Esophagus muscularis mucosa (tissue), 4 donors: ENCODE data around the gene EBF3. TPM values are rescaled to one million over a fixed set of nuclear protein-coding genes. Genes with fewer than 3 reads are reported as not detected.

Experiments used
- DNase-seq: peaks from one replicate; pipeline ENCODE4 v3.0.0-alpha.2; 2017; ENCODE audit errors: extremely low spot score
- H3K27ac ChIP-seq, 4 donors: fragments of 200-600 bp; sonication (generic); replicated peaks in 1 of 4; 1 replicate in 3 of 4; 2 replicates in 1 of 4; pipeline ENCODE4 v1.5.1; 2016 to 2019; ENCODE audit warnings: mild to moderate bottlenecking in 1 of 4
- H3K27me3 ChIP-seq, 4 donors: fragments of 200-600 bp; sonication (generic); one replicate each; pipeline versions ENCODE4 v1.5.1 to v1.6.0; 2016 to 2019
- H3K36me3 ChIP-seq, 4 donors: fragments of 200-600 bp; sonication (generic); one replicate each; pipeline ENCODE4 v1.5.1; 2016 to 2019
- H3K4me1 ChIP-seq, 4 donors: fragments of 200-600 bp; sonication (generic); one replicate each; pipeline ENCODE4 v1.5.1; 2016 to 2019
- H3K4me3 ChIP-seq, 4 donors: fragments of 200-600 bp; sonication (generic); 1 replicate in 2 of 4; 2 replicates in 2 of 4; pipeline ENCODE4 v1.5.1; 2016 to 2019; ENCODE audit warnings: mild to moderate bottlenecking in 4 of 4, moderate library complexity in 1 of 4
- H3K9me3 ChIP-seq, 4 donors: fragments of 200-600 bp; sonication (generic); 1 replicate in 3 of 4; 2 replicates in 1 of 4; pipeline ENCODE4 v1.5.1; 2016 to 2019
- EP300 ChIP-seq: sonication (generic); formaldehyde crosslinking; IDR thresholded peaks from one replicate; pipeline ENCODE4 v1.6.1; 2017; ENCODE audit warnings: antibody characterized with exemption
- POLR2A ChIP-seq: fragments of 450-650 bp; IDR thresholded peaks from one replicate; pipeline ENCODE4 v1.6.1; 2017; ENCODE audit warnings: antibody characterized with exemption, moderate library complexity, mild to moderate bottlenecking, low read depth
- POLR2AphosphoS5 ChIP-seq, 2 donors: sonication (generic); formaldehyde crosslinking; IDR thresholded peaks; one replicate each; pipeline ENCODE4 v1.6.1; 2017; ENCODE audit warnings: antibody characterized with exemption in 2 of 2
- WGBS: methylation state at CpG from one replicate; pipeline ENCODE4 v1.1.5; 2018; 5-methylcytosine and 5-hydroxymethylcytosine counted together
- intact Hi-C: fragments of 100-400 bp; cut with DNase I; formaldehyde crosslinking; loops from one replicate; pipeline ENCODE4 v1.15.1; 2023
- total RNA-seq, 4 donors: library from RNA; depleted of rRNA; stranded (reverse); fragments of >200 nt; gene quantifications; one replicate each; pipeline versions ENCODE4 v1.1.0 to v1.2.1, GENCODE V29; 2016
- TF ChIP-seq, protein P1 (sequence below), 3 experiments: fragments of 200-600 bp in 2 of 3; fragments of 450-650 bp in 1 of 3; sonication (generic) in 2 of 3; IDR thresholded peaks; one replicate each; pipeline ENCODE4 v1.5.1; 2017 to 2019; ENCODE audit warnings: antibody characterized with exemption in 3 of 3, mild to moderate bottlenecking in 2 of 3, moderate library complexity in 1 of 3

EBF3 gene
- total RNA-seq, 4 donors from 2014 or later: 2.9 to 7.3 (median 5.2) TPM

DNA sequence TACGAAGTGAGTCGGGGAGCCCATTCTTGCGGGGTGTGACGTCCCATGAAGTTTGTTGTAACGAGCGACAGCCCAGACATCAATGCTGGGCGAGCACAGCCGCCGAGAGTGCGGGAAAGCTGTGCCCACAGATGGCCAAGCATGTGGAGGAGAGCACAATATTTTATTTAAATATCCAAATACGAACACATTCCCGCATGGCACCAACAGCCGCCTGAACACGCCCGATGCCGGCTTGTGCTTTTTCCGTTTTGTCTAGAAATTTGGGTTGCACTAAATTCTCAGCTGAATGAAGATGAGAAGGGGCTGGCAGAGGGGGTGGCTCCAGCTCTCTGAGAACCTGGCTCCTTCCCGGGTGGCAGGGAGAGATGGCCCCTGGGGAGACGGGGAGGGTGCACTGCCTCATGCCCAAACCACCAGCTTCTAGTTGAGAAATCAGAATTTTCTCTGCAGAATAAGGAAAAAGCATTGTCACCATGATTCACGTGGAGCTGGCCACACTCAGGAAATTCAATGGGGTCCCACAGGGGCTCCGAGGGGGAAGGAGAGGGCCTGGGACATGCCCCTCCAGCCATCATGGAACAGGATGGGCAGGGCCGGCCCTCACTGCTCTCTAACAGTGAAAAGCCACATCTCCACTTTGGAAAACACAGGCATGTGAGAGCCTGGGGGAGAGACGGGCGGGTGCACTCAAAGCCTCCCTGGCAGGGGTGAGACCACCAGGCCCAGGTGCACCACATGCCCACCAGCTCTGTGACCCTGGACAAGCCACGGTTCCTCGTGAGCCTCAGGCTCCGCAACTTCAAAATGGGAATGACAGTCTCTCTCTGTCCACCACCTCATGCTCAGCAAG, 48.3 kb downstream of the EBF3 start:
- no peak overlapping the region for H3K27ac ChIP-seq

DNA sequence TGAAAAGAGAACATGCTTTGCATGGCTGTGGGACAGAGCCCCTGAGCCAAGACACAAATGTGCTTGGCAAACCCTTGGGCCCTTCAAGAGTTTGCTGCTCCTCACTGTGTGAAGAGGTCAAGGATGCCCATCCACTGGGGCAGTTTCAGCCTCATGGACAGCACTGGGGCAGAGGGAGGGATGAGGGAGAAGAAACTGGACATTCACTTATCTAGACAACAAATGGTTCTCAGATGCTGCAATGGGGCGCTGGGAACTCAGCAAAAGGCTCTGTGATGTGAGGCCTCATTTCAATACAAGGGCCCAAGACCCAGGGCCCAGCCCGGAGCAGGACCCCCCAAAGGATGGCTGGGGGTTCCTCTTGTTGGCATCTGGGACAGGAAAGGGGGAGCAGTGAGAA, 49.1 kb downstream of the EBF3 start:
- Histone ChIP-seq H3K4me1 (no peaks in the 10 kb centered on the region), H3K27me3 (peaks cover 0 to 7% (median 0%) of the 10 kb centered on the region in 4 donors), H3K36me3 (no peaks in the 10 kb centered on the region), H3K9me3 (no peaks in the 10 kb centered on the region), H3K27ac (no peak overlapping the region), H3K4me3 (no peak overlapping the region)
- 95% methylated on average over 2 of the region's 2 CpGs for WGBS
- intact Hi-C loops: no loop called here
- no peak for DNase-seq
- TF ChIP-seq EP300: no peak
- no peak for TF ChIP-seq POLR2A
- no peak for TF ChIP-seq POLR2AphosphoS5 (IDR thresholded peaks at IDR 0.05)
- TF ChIP-seq, protein P1, sequence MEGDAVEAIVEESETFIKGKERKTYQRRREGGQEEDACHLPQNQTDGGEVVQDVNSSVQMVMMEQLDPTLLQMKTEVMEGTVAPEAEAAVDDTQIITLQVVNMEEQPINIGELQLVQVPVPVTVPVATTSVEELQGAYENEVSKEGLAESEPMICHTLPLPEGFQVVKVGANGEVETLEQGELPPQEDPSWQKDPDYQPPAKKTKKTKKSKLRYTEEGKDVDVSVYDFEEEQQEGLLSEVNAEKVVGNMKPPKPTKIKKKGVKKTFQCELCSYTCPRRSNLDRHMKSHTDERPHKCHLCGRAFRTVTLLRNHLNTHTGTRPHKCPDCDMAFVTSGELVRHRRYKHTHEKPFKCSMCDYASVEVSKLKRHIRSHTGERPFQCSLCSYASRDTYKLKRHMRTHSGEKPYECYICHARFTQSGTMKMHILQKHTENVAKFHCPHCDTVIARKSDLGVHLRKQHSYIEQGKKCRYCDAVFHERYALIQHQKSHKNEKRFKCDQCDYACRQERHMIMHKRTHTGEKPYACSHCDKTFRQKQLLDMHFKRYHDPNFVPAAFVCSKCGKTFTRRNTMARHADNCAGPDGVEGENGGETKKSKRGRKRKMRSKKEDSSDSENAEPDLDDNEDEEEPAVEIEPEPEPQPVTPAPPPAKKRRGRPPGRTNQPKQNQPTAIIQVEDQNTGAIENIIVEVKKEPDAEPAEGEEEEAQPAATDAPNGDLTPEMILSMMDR (IDR thresholded peaks at IDR 0.05): no peak

More for the DNA sequence above, 48.3 kb downstream of the EBF3 start:
- DNase-seq: no peak
- no peak overlapping the region for H3K4me3 ChIP-seq
- TF ChIP-seq, protein P1 (IDR thresholded peaks at IDR 0.05): no peak
- H3K36me3 ChIP-seq: no peaks in the 10 kb centered on the region
- H3K9me3 ChIP-seq: no peaks in the 10 kb centered on the region
- 89% methylated on average over 25 of the region's 27 CpGs for WGBS
- H3K27me3 ChIP-seq: peaks cover 0 to 6% (median 0%) of the 10 kb centered on the region in 4 donors
- intact Hi-C loops: no loop called here
- no peaks in the 10 kb centered on the region for H3K4me1 ChIP-seq

DNA sequence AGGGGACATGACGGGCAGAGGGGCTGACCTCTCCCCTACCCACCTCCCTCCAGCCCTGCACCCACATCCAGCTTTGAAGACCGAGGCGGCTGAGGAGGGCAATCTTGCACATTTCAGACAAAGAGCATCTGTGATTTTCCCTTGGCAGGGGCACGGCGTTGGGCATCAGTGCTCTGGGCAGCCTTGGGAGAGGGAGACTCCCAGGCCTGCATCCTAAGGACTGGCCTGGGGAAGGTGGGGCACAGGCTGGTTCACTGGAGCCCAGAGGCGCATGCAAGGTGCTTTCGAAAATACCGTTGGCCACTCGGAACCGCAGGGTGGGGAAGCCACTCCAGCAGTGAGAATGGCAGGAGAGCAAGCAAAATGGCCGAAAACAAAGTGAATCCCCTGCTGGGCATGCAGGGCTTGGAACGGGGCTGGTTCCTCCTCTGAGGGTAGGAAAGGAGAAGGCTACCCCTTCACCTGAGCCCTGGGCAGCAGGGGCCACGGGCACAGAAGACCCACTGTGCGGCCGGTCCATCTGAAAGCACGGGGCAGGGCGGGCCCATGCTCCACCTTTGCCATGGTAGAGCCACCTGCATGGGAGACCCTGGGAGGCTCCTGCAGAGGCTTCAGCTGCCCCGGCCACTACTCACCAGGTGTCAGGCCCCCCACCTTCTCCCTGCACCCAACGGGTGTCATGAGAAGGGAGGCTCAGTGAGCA, 49.8 kb downstream of the EBF3 start:
- WGBS: 87% methylated on average over 16 of the region's 19 CpGs
- Histone ChIP-seq H3K27me3 (peaks cover 0 to 14% (median 0%) of the 10 kb centered on the region in 4 donors), H3K36me3 (no peaks in the 10 kb centered on the region), H3K4me3 (no peak overlapping the region), H3K4me1 (no peaks in the 10 kb centered on the region), H3K9me3 (no peaks in the 10 kb centered on the region), H3K27ac (no peak overlapping the region)
- TF ChIP-seq POLR2A: no peak
- no peak for TF ChIP-seq EP300
- TF ChIP-seq POLR2AphosphoS5 (IDR thresholded peaks at IDR 0.05): no peak
- TF ChIP-seq, protein P1 (IDR thresholded peaks at IDR 0.05): no peak
- intact Hi-C loops: no loop called here
- DNase-seq: no peak

DNA sequence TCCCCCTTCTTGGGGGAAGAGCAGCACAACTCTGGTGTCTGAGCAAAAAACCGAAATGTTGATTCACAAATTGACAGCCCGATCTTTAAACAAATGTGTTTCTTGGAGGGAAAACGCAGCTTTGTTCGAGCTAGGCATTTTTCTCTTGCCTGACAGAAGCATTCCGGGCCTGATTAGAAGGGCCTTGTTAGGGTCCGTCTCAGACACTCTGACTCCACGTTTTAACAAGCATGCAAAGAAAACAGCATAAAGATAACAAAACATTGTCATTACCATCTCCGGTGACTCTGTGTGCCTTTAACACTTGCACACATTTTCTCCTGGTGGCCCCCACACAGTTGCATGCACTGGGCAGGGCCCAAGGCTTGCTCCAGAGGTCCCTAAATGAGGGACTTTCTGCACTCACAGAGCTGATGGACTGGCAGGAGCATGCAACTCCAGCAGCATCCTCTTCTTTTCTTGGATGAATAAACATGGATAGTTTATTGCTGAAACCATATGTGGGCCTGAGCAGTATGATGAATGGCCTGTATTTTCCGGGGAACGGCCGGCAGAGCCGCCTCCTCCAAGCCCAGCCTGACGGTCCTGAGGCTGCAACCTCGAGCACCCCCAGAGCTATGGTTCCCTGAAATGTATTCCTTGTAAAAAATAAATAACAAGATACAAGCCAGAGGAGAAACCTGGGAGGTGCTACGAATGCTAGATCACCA, 50.9 kb downstream of the EBF3 start:
- Histone ChIP-seq H3K9me3 (no peaks in the 10 kb centered on the region), H3K27ac (no peak overlapping the region), H3K4me1 (no peaks in the 10 kb centered on the region), H3K4me3 (no peak overlapping the region), H3K27me3 (peaks cover 0 to 14% (median 0%) of the 10 kb centered on the region in 4 donors), H3K36me3 (no peaks in the 10 kb centered on the region)
- TF ChIP-seq POLR2AphosphoS5 (IDR thresholded peaks at IDR 0.05) (no peak), EP300 (no peak)
- TF ChIP-seq, protein P1 (IDR thresholded peaks at IDR 0.05): no peak
- intact Hi-C loops: no loop called here
- DNase-seq: no peak
- 56% methylated on average over 12 of the region's 15 CpGs for WGBS
